GM12878 (cell line): Measurements from ENCODE around the gene ADAM33. TPM values are rescaled to one million over a fixed set of nuclear protein-coding genes. Genes with fewer than 3 reads are reported as not detected.

Experiments
- ATAC-seq: fragments of 200-7000 bp; cut with Tn5 transposase; 3 replicates; pipeline ENCODE4 v1.9.1; 2020; ENCODE audit warnings: mild to moderate bottlenecking, moderate library complexity
- BruUV-seq: library from RNA; stranded (reverse); fragments of 400-500 nt; replicated peaks from 2 replicates; lab custom pipeline; 2021; lab: Mats Ljungman, UMichigan
- CTCF ChIA-PET: fragments of 300-600 bp; sonication (Branson Sonifier 250); formaldehyde crosslinking; extraction: SDS; loops from one replicate; lab custom pipeline; 2021; ENCODE audit warnings: inconsistent platforms; lab: Yijun Ruan, JAX
- POLR2A ChIA-PET: fragments of 350-600 bp; formaldehyde crosslinking; extraction: SDS; loops from one replicate; lab custom pipeline; 2021; ENCODE audit warnings: inconsistent platforms; lab: Charles Lee
- RAD21 ChIA-PET: fragments of 300-600 bp; sonication (Branson Sonifier 250); formaldehyde crosslinking; loops from one replicate; lab custom pipeline; 2023; ENCODE audit warnings: antibody characterized with exemption; ENCODE audit not compliant: unreplicated experiment; lab: Charles Lee
- SMC1A ChIA-PET: fragments of 300-600 bp; sonication (Branson Sonifier 250); formaldehyde crosslinking; loops from one replicate; lab custom pipeline; 2023; ENCODE audit not compliant: unreplicated experiment, uncharacterized antibody; lab: Charles Lee
- DNase-seq: peaks from one replicate; pipeline ENCODE4 v3.0.0-alpha.2; 2011; ENCODE audit warnings: low read depth, low spot score
- FAIRE-seq: peaks from 3 replicates; lab custom pipeline; 2011; peaks lifted over from hg19 to GRCh38; lab: Jason Lieb, UNC
- H2AFZ ChIP-seq: 2 replicates; pipeline ENCODE4 v1.6.0; 2011; ENCODE audit warnings: low read depth, low read length, control low read depth; ENCODE audit not compliant: control insufficient read depth
- H3K27ac ChIP-seq: 2 replicates; pipeline ENCODE4 v1.5.1; 2011; ENCODE audit warnings: control low read depth; ENCODE audit not compliant: control insufficient read depth, insufficient read depth
- H3K27me3 ChIP-seq, 2 experiments: replicated peaks in 1 of 2; 2 replicates each; pipeline versions ENCODE4 v1.6.0 to v1.6.1; 2011; ENCODE audit warnings: low read length in 1 of 2; ENCODE audit not compliant: control insufficient read depth in 2 of 2, insufficient read depth in 2 of 2
- H3K36me3 ChIP-seq, 2 experiments: 2 replicates each; pipeline ENCODE4 v1.5.1; 2011; ENCODE audit warnings: low read length in 1 of 2; ENCODE audit not compliant: control insufficient read depth in 2 of 2, insufficient read depth in 2 of 2
- H3K4me1 ChIP-seq: 2 replicates; pipeline ENCODE4 v1.6.1; 2011; ENCODE audit warnings: mild to moderate bottlenecking, low read length, moderate library complexity, mixed read lengths; ENCODE audit not compliant: control insufficient read depth, insufficient read depth
- H3K4me2 ChIP-seq: 2 replicates; pipeline ENCODE4 v1.6.0; 2011; ENCODE audit warnings: control low read depth; ENCODE audit not compliant: control insufficient read depth, insufficient read depth
- H3K4me3 ChIP-seq: fragments of 200-600 bp; sonication (generic); 2 replicates; pipeline ENCODE4 v1.5.1; 2016
- H3K79me2 ChIP-seq: 2 replicates; pipeline ENCODE4 v1.6.0; 2011; ENCODE audit warnings: low read length; ENCODE audit not compliant: control insufficient read depth, insufficient read depth
- H3K9ac ChIP-seq: 2 replicates; pipeline ENCODE4 v1.8.0; 2011; ENCODE audit warnings: low read length, control low read depth, mixed read lengths; ENCODE audit not compliant: control insufficient read depth, insufficient read depth
- H3K9me3 ChIP-seq: replicated peaks from 3 replicates; pipeline ENCODE4 v1.5.1; 2011; ENCODE audit warnings: mild to moderate bottlenecking, low read length; ENCODE audit not compliant: control insufficient read depth, insufficient read depth
- H4K20me1 ChIP-seq: 2 replicates; pipeline ENCODE4 v1.6.0; 2011; ENCODE audit not compliant: control insufficient read depth, insufficient read depth
- BACH1 ChIP-seq: fragments of 450-650 bp; IDR thresholded peaks from 2 replicates; pipeline ENCODE4 v1.6.1; 2017; ENCODE audit warnings: mild to moderate bottlenecking, borderline replicate concordance
- DPF2 ChIP-seq: fragments of 450-650 bp; IDR thresholded peaks from 2 replicates; pipeline ENCODE4 v1.6.1; 2017; ENCODE audit warnings: mild to moderate bottlenecking
- ETV6 ChIP-seq, 2 experiments: fragments of 450-650 bp in 1 of 2; IDR thresholded peaks in 1 of 2; conservative IDR thresholded peaks in 1 of 2; 2 replicates each; pipeline ENCODE4 v1.6.1; 2014; ENCODE audit warnings: antibody characterized with exemption in 1 of 2, borderline replicate concordance in 1 of 2, low read depth in 1 of 2, mild to moderate bottlenecking in 1 of 2, moderate library complexity in 1 of 2
- HDGF ChIP-seq: fragments of 450-650 bp; IDR thresholded peaks from 2 replicates; pipeline ENCODE4 v1.6.1; 2016; ENCODE audit warnings: antibody characterized with exemption
- SMC3 ChIP-seq: IDR thresholded peaks from 2 replicates; pipeline ENCODE4 v1.6.1; 2011; ENCODE audit warnings: low read length, improper control_type of control experiment, borderline replicate concordance
- WGBS: methylation state at CpG from one replicate; pipeline ENCODE4 v1.1.6; 2016; ENCODE audit warnings: low lambda C conversion rate; ENCODE audit not compliant: insufficient replicate concordance, insufficient coverage; ENCODE audit errors: missing lambda C conversion rate; 5-methylcytosine and 5-hydroxymethylcytosine counted together
- in situ Hi-C: fragments of 300-500 bp; cut with MboI; formaldehyde crosslinking; loops from 9 replicates; pipeline ENCODE4 v1.14.3; 2018; ENCODE audit warnings: mixed read lengths
- intact Hi-C: fragments of 100-400 bp; cut with micrococcal nuclease; formaldehyde crosslinking; loops from one replicate; pipeline ENCODE4 v1.14.2; 2022; ENCODE audit not compliant: unreplicated experiment
- polyA plus RNA-seq, 11 experiments: library from polyadenylated mRNA; depleted of rRNA in 4 of 11; unstranded in 6 of 11; stranded (reverse) in 5 of 11; fragments of >200 nt; fragmentation: Nextera tagmentation in 4 of 11; fragmentation: Illumina TruSeq in 1 of 11; extraction: Ambion mirVana in 4 of 11; extraction: Trizol in 1 of 11; gene quantifications; 1 replicate in 1 of 11; 2 replicates in 10 of 11; pipeline versions ENCODE4 v1.2.1 to v1.2.3, GENCODE V29; 2011 to 2016; ENCODE audit warnings: inconsistent platforms in 2 of 11, missing spikeins in 2 of 11, low read depth in 1 of 11
- total RNA-seq, 4 experiments: library from RNA; depleted of rRNA in 3 of 4; stranded (reverse); fragments of >200 nt in 3 of 4; fragmentation: Illumina TruSeq in 1 of 4; extraction: Trizol in 1 of 4; gene quantifications; 2 replicates each; pipeline versions ENCODE4 v1.2.1 to v1.2.3, GENCODE V29; 2013 to 2021

The ADAM33 gene
- total and polyA plus RNA-seq, 10 of the 15 experiments (the other 5 are each of a cell fraction or from before 2014, with no cell fraction given) = not detected

GRCh38 chr20:3704087-3704486 is 22.3 kb upstream of the ADAM33 start (continued):
- TF ChIP-seq HDGF (no peak), ETV6 (conservative IDR thresholded peaks at IDR 0.05 in 1 of 2, IDR thresholded peaks at IDR 0.05 in 1 of 2; ENCODE audit: borderline replicate concordance in 1 of 2, low read depth in 1 of 2) (no peak)

GRCh38 chr20:3702611-3703391 is 21.0 kb upstream of the ADAM33 start:
- ChIA-PET SMC1A (no interaction called here), CTCF (interaction anchor here (1.2 to 2.0 kb wide), 2 partner anchors 8 to 11 kb away, joined by 4 to 7 read pairs; no protein-coding TSS in a partner anchor), POLR2A (no interaction called here), RAD21 (no interaction called here)
- Histone ChIP-seq H3K4me3 (no peak overlapping the region), H3K27me3 (peaks cover 0 to 2% of the 10 kb centered on the region in 2 experiments; a peak in 2 of 4 replicates), H3K9me3 (no peaks in the 10 kb centered on the region), H3K9ac (no peak overlapping the region), H2AFZ (no peak overlapping the region), H3K36me3 (no peaks in the 10 kb centered on the region), H3K4me1 (no peaks in the 10 kb centered on the region), H3K27ac (no peak overlapping the region), H3K4me2 (no peak overlapping the region), H3K79me2 (no peaks in the 10 kb centered on the region), H4K20me1 (no peaks in the 10 kb centered on the region)
- DNase-seq (no peak), FAIRE-seq (no peak), ATAC-seq (no peak)
- no peak for TF ChIP-seq DPF2
- TF ChIP-seq SMC3 = no peak
- TF ChIP-seq BACH1 = no peak
- intact Hi-C loops (no loop called here), in situ Hi-C loops (no loop called here)
- no TSS peak for BruUV-seq
- WGBS = 60% methylated on average over 11 of the region's 11 CpGs
